Measurements from ENCODE around the gene TMEM51. TPM values are rescaled to one million over a fixed set of nuclear protein-coding genes. Genes with fewer than 3 reads are reported as not detected.

The TMEM51 gene
- total RNA-seq, 1 experiment from 2014 or later = 47.6 TPM

DNA sequence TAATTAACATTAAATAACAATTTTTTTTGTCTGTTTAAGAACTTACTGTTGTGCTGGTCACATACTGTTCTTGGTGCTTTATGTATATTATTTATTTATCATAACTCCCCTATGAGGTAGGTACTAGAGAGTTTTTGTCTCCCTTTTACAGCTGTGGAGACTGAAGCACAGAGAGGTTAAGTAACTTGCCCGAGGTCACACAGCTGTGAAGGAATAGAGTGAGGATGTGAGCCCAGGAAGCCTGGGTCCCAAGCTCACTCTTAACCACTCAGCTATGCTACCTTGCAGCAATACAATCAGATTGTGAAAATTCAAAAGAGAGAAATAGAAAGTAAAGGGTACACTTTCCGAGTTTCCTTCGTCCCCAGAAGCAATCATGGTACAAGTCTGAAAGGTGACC, 57.9 kb downstream of the TMEM51 start:
- BruUV-seq (replicated peaks) = no TSS peak
- intact Hi-C loops (cut with micrococcal nuclease; ENCODE audit: unreplicated experiment) = no loop called here
- CTCF ChIA-PET = no interaction called here
- TF ChIP-seq, protein P1, sequence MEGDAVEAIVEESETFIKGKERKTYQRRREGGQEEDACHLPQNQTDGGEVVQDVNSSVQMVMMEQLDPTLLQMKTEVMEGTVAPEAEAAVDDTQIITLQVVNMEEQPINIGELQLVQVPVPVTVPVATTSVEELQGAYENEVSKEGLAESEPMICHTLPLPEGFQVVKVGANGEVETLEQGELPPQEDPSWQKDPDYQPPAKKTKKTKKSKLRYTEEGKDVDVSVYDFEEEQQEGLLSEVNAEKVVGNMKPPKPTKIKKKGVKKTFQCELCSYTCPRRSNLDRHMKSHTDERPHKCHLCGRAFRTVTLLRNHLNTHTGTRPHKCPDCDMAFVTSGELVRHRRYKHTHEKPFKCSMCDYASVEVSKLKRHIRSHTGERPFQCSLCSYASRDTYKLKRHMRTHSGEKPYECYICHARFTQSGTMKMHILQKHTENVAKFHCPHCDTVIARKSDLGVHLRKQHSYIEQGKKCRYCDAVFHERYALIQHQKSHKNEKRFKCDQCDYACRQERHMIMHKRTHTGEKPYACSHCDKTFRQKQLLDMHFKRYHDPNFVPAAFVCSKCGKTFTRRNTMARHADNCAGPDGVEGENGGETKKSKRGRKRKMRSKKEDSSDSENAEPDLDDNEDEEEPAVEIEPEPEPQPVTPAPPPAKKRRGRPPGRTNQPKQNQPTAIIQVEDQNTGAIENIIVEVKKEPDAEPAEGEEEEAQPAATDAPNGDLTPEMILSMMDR (IDR thresholded peaks at IDR 0.05; ENCODE audit: unreplicated experiment) = no peak
- H3K27me3 Mint-ChIP-seq (ENCODE audit: unreplicated experiment) = no peaks in the 10 kb centered on the region
- no peak for DNase-seq
- H3K27ac Mint-ChIP-seq (ENCODE audit: unreplicated experiment) = no peak overlapping the region
- H3K4me3 Mint-ChIP-seq (ENCODE audit: low read depth, unreplicated experiment) = no peak overlapping the region
- H3K36me3 Mint-ChIP-seq (ENCODE audit: insufficient read depth, unreplicated experiment) = peaks cover 56% of the 10 kb centered on the region
- H3K4me1 Mint-ChIP-seq (ENCODE audit: low read depth, unreplicated experiment) = peaks cover 53% of the 10 kb centered on the region
- no peaks in the 10 kb centered on the region for H3K9me3 Mint-ChIP-seq (ENCODE audit: low read depth, unreplicated experiment)

GRCh38 chr1:15212216-15212953, 58.8 kb downstream of the TMEM51 start:
- Mint-ChIP-seq H3K9me3 (ENCODE audit: low read depth, unreplicated experiment) (no peaks in the 10 kb centered on the region), H3K27ac (ENCODE audit: unreplicated experiment) (no peak overlapping the region), H3K4me1 (ENCODE audit: low read depth, unreplicated experiment) (peaks cover 43% of the 10 kb centered on the region), H3K4me3 (ENCODE audit: low read depth, unreplicated experiment) (no peak overlapping the region), H3K27me3 (ENCODE audit: unreplicated experiment) (no peaks in the 10 kb centered on the region), H3K36me3 (ENCODE audit: insufficient read depth, unreplicated experiment) (peaks cover 49% of the 10 kb centered on the region)
- no peak for DNase-seq
- intact Hi-C loops (cut with micrococcal nuclease; ENCODE audit: unreplicated experiment) = no loop called here
- BruUV-seq (replicated peaks) = no TSS peak
- TF ChIP-seq, protein P1 (IDR thresholded peaks at IDR 0.05; ENCODE audit: unreplicated experiment) = no peak
- CTCF ChIA-PET = no interaction called here

DNA sequence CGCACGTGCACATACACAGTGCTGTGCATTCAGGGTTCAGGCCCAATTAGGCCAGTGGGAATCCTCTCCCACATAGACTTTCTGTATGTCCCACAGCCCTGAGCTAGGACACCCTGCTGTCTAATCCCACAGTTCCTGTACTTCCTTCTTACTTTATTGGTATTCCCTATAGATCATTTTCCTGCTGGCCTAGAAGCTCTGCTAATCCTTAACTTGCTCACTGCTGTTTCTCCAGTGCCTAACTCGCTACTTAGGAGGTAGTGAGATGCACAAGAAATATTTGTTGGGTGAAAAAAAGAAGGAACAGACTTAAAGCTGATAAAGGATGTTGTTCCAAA, 59.4 kb downstream of the TMEM51 start:
- intact Hi-C loops (cut with micrococcal nuclease; ENCODE audit: unreplicated experiment) = no loop called here
- H3K27ac Mint-ChIP-seq (ENCODE audit: unreplicated experiment) = no peak overlapping the region
- peaks cover 43% of the 10 kb centered on the region for H3K36me3 Mint-ChIP-seq (ENCODE audit: insufficient read depth, unreplicated experiment)
- peaks cover 38% of the 10 kb centered on the region for H3K4me1 Mint-ChIP-seq (ENCODE audit: low read depth, unreplicated experiment)
- no peaks in the 10 kb centered on the region for H3K9me3 Mint-ChIP-seq (ENCODE audit: low read depth, unreplicated experiment)
- H3K4me3 Mint-ChIP-seq (ENCODE audit: low read depth, unreplicated experiment) = no peak overlapping the region
- no peak for DNase-seq
- TF ChIP-seq, protein P1 (IDR thresholded peaks at IDR 0.05; ENCODE audit: unreplicated experiment) = no peak
- BruUV-seq (replicated peaks) = no TSS peak
- H3K27me3 Mint-ChIP-seq (ENCODE audit: unreplicated experiment) = no peaks in the 10 kb centered on the region
- CTCF ChIA-PET = no interaction called here

GRCh38 chr1:15213341-15213821, 59.8 kb downstream of the TMEM51 start:
- TF ChIP-seq, protein P1 (IDR thresholded peaks at IDR 0.05; ENCODE audit: unreplicated experiment) = no peak
- no peak for DNase-seq
- intact Hi-C loops (cut with micrococcal nuclease; ENCODE audit: unreplicated experiment) = no loop called here
- no peak overlapping the region for H3K27ac Mint-ChIP-seq (ENCODE audit: unreplicated experiment)
- H3K9me3 Mint-ChIP-seq (ENCODE audit: low read depth, unreplicated experiment) = no peaks in the 10 kb centered on the region
- peaks cover 33% of the 10 kb centered on the region for H3K4me1 Mint-ChIP-seq (ENCODE audit: low read depth, unreplicated experiment)
- H3K4me3 Mint-ChIP-seq (ENCODE audit: low read depth, unreplicated experiment) = no peak overlapping the region
- CTCF ChIA-PET = no interaction called here
- no peaks in the 10 kb centered on the region for H3K27me3 Mint-ChIP-seq (ENCODE audit: unreplicated experiment)
- peaks cover 42% of the 10 kb centered on the region for H3K36me3 Mint-ChIP-seq (ENCODE audit: insufficient read depth, unreplicated experiment)
- BruUV-seq (replicated peaks) = no TSS peak

Data from Calu3 (cell line).